CD4-positive, alpha-beta T cell treated with Interleukin-6 at 100 ng/mL for 8 hours (primary cell): Measurements from ENCODE around the gene TIE1.

Experiments
- DNase-seq: peaks from one replicate; pipeline ENCODE4 v3.0.0-alpha.2; 2020; ENCODE audit warnings: mixed read lengths, low spot score

Gene TIE1

GRCh38 chr1:43293896-43294760, 6.7 kb upstream of the TIE1 start:
- DNase-seq, result no peak

- DNase-seq, result no peak
These were observed 6.0 kb upstream of the TIE1 start for GRCh38 chr1:43294761-43295160.

DNA sequence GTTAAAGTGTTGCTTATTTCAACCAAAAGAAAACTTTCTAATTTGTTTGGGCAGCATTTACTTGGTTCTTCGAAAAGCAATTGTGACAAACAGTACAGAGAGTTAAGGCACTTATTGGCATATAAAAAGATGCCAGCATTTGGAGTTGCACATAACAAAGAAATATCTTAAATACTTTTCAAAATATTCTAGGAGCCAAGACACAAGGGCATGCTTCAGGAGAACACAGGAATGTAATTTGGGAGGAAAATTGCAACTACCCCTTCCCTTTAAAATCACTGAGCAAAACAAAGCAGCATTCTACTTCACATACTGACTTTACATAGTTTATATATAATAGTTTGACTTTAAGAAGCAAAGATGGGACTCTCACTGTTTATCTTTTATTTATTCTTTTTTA, 4.6 kb upstream of the TIE1 start:
- DNase-seq, result no peak

DNA sequence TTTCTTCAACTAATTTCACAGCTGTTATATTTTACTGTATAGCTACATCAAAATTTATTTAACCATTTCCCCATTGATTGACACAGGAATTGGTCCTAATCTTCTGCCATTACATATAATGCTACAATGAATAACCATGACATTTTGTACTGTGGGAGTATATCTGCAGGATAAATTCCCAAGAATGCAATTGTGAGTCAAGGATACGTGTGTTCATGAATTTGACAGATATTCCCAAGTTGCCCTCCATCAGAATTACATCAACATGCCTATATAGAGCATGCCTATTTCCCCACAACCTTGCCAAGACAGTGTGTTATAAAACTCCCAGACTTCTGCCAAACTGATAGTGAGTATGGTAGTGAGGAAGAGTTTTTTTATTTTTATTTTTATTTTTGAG, 2.7 kb upstream of the TIE1 start:
- DNase-seq, result no peak

- no peak for DNase-seq
These were observed 1.7 kb upstream of the TIE1 start for GRCh38 chr1:43299101-43299500.

DNA sequence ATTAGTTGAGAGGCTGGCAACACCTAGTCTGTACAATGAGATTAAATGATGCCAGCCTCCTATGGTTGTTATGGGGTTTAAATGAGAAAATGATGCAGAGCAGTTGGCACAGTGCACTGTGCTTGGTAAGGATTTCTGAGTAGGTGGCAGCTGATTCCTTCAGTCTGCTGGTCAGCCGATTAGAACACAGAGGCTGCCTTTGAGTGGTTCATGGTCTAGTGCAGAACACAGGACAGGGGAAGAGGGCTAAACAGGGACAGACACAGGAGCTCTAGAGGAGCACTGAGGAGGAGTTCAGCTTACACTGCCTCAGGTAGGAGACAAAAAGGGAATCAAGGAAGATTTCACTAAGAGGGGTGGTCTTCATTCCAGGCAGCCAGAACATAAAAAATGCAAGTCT, 1.4 kb downstream of the TIE1 start:
- no peak for DNase-seq

DNA sequence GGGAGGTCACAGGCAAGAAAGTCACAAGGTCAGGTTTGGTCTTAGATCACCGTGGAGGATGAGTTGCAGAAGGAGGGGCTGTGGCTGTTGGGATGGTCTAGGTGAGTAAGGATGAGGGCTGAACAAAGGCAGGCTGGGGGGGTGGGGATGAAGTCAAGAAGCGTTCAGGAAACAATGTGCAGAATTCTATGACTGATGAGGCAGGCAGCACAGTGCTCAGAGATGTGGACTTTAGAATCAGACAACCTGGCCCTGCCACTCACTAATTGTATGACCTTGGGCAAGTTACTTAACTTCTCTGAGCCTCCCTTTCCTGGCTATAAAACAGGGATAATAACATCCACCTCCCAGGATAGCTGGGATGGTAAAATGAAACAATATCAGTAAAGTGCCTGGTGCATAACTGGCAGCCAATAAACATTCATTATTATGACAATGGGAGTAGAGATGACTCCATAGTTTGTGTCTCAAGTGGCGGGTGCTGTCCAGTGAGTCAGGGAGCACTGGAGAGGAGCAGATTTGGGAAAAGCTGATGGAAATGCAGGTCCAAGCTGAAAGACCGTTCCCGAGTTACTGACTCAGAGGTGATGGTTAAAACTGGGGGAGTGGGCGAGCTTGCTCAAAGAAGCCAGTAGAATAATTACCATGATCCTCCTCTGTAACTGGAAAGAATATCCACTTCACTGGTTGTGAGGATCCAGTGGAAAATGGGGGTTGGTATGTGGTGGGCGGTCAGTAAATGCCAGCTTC, 2.1 kb downstream of the TIE1 start:
- no peak for DNase-seq

DNA sequence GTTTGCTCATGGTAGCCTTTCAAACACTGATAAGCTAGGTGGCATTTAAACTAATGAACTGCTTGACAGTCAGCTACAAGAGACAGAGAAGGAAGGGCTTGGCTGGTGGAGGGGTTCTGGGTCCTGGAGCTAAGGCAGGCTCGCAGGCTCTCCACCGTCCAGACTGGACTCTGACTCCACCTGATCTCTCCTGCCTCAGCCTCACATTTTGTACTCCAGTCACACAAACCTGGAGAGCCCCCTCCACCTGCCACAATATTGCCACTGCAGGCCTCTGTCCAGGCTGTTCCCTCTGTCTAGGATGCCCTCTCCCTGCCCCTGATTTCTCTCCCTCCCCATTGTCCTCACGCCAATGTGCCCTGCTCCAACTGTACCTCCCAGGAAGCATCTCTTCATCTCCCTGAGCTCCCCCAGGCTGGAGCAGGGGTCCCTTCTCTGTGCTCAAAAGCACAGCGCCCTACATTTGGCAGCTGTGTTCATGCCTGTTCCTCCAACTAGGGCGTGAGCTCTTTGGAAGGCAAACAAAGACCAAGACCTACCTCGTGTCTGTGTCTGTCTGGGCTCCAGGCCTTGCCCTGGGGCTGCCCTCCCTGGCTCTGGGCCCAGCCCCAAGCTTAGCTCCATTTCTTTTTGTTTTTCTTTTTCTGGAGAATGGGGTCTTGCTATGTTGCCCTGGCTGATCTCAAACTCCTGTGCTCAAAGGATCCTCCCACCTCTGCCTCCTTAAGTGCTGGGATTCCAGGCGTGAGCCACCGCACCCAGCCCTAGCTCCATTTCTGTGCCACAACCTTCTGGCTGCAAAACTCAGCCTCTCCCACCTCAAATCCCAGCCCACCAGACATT, 2.9 kb downstream of the TIE1 start:
- no peak for DNase-seq

DNA sequence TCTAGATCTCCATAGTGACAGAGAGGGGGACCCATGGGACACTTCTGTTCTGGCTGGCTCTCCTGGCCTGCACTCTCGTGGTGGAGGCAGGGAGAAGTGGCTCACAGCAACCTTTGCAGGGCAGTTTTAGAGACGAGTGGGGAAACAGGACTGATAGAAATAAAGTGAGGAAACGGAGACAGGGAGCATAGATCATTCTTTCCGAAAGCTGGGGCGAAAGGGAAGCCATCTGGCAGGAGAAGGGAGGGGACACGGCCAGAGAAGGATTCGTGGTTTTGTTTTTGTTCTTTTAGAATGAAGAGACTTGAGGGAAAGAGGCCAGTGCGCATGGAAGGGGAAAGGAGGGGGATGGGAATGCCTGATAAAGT, 3.5 kb downstream of the TIE1 start:
- no peak for DNase-seq

GRCh38 chr1:43304771-43305300, 4.1 kb downstream of the TIE1 start:
- no peak for DNase-seq

DNA sequence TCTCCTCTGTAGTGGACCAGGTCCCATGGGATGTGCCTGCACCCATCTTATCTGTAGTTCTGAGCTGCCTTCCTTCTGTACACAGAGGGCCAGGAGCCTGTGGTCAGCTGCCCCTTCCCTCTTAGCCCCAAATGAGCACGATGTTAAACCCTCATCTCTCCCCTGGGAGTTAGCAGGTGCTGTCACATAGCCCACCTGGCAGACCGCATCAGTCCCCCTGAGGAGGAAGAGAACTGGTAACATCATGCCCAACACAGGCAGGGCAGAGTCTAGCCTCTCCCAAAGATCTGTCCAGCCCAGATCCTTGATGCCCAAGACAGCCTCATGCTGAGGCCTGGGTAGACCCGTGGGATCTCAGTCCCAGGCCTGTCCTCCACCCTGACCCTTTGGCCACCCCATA, 4.7 kb downstream of the TIE1 start:
- DNase-seq, result no peak

DNA sequence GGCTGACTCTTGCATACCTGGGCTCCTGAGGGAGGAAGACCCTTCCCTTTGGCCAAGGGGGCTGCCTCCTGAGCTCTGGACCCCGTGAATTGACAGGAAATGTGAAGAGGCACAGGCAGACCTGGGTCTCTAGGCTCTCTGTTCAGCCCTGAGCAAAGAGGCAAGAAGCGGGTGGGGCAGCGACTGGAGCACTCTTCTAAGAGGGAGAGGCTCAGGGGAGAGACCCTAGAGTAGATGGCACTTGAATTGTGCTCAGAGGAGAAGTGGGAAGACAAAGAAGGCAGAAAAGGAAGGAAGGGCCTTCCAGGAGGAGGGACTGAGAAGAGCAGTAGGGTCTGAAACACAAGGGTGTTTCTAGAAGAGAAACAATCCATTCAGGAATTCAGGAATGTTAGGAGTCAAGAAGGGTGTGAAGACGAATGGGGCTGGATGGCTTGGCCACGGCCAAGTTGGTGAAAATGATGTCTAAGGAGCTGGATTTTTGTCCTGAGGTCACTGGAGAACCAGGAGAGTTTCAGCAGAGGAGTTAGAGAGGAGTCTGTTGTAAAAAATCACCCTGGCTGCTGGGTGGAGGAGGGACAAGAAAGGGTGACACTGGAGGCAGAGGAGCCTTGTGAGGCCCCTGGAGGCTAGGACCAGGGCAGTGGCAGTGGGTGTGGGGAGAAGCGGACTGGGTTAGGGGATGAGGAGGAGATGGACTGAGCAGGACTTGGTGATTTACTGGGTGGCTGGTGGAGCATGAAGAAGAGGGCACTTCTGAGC, 5.3 kb downstream of the TIE1 start:
- DNase-seq, result no peak

DNA sequence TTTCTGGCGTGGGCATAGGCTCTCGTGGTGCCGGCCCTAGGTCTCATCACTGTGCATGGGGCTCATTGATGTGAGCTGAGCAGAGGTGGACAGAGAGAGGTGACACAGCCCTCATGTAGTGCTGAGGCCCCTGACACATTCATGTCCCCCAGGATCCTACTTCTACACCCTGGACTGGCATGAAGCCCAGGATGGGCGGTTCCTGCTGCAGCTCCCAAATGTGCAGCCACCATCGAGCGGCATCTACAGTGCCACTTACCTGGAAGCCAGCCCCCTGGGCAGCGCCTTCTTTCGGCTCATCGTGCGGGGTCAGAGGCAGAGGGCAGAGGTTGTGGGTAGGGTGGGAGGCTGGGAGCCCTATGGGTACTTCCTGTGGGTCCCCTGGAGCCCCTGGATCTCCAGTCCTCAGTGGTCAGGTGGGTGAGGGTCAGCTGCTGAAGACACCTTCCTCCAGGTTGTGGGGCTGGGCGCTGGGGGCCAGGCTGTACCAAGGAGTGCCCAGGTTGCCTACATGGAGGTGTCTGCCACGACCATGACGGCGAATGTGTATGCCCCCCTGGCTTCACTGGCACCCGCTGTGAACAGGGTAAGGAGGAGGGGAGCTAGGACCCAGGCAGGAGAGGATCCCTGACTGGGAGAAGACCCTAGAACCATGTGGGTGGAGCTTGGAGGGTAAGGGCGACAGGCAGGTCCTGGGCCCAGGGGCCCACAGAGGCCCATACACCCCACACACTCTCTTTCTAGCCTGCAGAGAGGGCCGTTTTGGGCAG, 6.1 kb downstream of the TIE1 start:
- DNase-seq, result no peak

- no peak for DNase-seq
These were observed 6.8 kb downstream of the TIE1 start for GRCh38 chr1:43307458-43308158.

DNA sequence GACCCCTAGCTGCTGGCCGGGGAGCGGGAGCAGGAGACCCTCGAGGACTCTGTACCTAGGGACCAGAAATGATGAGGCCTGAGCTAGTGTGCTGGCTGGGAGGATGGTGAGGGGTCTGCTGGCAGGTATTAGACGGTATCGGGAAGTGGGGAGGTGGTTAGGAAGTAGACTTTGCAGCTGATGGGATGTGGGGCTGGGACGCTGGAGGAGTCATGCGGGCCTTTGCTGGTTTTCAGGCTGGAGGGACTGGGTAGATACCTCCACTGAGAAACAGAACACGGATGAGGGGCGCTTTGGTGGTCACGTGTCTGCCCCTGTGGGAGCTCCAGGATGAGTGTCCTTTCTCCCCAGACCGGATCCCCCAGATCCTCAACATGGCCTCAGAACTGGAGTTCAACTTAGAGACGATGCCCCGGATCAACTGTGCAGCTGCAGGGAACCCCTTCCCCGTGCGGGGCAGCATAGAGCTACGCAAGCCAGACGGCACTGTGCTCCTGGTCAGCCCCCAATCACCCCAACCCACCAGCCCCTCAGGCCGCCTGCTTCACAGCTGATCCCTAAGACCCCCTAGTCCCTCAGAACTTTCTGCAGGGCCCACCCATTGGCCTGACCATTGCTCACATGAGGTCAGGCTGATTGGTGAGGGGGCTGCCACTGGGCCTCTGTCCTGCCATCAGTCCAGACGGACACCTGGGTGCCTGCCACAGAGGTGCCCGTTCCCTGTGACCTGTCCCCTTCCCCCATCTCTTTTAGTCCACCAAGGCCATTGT, 8.0 kb downstream of the TIE1 start:
- no peak for DNase-seq

DNA sequence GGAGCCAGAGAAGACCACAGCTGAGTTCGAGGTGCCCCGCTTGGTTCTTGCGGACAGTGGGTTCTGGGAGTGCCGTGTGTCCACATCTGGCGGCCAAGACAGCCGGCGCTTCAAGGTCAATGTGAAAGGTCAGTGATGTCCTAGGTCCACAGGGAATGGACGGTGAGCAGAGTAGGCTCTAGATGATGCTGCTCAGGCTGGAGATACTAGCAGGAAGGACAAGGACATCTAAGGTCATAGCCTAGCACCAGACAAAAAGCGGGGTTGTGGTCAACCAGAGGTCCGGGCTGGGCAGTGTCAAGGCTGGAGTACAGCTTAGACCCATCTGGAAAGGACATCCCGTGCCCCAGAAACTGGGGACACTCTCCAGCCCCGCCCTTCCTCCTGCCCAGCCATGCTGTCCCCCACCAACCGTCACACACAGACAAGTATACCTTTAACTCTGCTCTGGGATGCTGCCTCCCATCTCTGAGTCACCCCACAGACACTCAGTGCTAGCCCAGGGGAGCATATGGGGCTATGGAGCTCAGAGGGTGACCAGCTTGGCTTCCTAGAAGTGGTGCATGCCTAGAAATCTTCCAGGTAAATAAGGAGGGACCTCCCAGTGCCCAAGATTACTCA, 8.7 kb downstream of the TIE1 start:
- DNase-seq, result no peak

DNA sequence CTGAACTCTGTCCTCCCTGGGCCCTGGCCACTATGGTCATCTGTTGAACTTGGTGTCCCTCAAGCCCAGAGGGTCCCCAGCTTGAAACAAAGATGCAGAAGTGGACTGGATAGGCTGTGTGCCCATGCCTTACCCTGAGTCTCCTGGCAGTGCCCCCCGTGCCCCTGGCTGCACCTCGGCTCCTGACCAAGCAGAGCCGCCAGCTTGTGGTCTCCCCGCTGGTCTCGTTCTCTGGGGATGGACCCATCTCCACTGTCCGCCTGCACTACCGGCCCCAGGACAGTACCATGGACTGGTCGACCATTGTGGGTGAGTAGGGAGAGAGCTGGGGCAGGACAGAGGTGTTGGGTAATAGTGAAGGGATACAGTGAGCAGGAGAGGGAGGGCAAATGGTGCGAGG, 10.7 kb downstream of the TIE1 start:
- DNase-seq, result no peak

DNA sequence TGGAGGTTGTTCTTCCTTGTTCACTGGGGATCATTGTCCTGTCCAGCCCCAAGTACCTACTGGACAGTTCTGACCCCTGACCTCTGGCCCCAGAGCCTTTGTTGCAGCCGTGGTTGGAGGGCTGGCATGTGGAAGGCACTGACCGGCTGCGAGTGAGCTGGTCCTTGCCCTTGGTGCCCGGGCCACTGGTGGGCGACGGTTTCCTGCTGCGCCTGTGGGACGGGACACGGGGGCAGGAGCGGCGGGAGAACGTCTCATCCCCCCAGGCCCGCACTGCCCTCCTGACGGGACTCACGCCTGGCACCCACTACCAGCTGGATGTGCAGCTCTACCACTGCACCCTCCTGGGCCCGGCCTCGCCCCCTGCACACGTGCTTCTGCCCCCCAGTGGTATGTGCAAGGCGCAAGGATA, 11.4 kb downstream of the TIE1 start:
- no peak for DNase-seq
